NCI-H2107 treated with DMSO at 0.1 percent for 48 hours (cell line): ENCODE measurements around the gene UBE2D1.
A peak's percentile ranks its signal among the peaks of the same experiment; 100 is the strongest.

Experiments used
- DNase-seq: peaks from one replicate; lab custom pipeline; 2025; ENCODE audit not compliant: unreplicated experiment; lab: John Stamatoyannopoulos, UW

Gene UBE2D1

GRCh38 chr10:58334817-58335305, at the start of gene UBE2D1:
Gene UBE2D1, plus strand, starts transcription at chr10:58335006. Its CDS starts 196 bp downstream, at chr10:58335202.
- DNase-seq = peak; percentile 10

- DNase-seq = peak; percentile 4
Measured at GRCh38 chr10:58291538-58292174, 43.1 kb upstream of the UBE2D1 start.

- no peak for DNase-seq
Measured at GRCh38 chr10:58293989-58294388, 40.8 kb upstream of the UBE2D1 start.

- peak; percentile 14 for DNase-seq
Measured at GRCh38 chr10:58299580-58299979, 35.2 kb upstream of the UBE2D1 start.

- peak; percentile 9 for DNase-seq
Measured at GRCh38 chr10:58300676-58301075, 34.1 kb upstream of the UBE2D1 start.

GRCh38 chr10:58302254-58302653, 32.6 kb upstream of the UBE2D1 start:
- DNase-seq = no peak

GRCh38 chr10:58304099-58304633, 30.6 kb upstream of the UBE2D1 start:
- DNase-seq = no peak

GRCh38 chr10:58305821-58306220, 29.0 kb upstream of the UBE2D1 start:
- DNase-seq = no peak

- no peak for DNase-seq
Measured at GRCh38 chr10:58307676-58308075, 27.1 kb upstream of the UBE2D1 start.

GRCh38 chr10:58311026-58311425, 23.8 kb upstream of the UBE2D1 start:
- DNase-seq = no peak

GRCh38 chr10:58316874-58317273, 17.9 kb upstream of the UBE2D1 start:
- DNase-seq = no peak

- DNase-seq = no peak
Measured at GRCh38 chr10:58318346-58318745, 16.5 kb upstream of the UBE2D1 start.

GRCh38 chr10:58319599-58319998, 15.2 kb upstream of the UBE2D1 start:
- no peak for DNase-seq

GRCh38 chr10:58320351-58321049, 14.3 kb upstream of the UBE2D1 start:
- DNase-seq = no peak

GRCh38 chr10:58322072-58322834, 12.6 kb upstream of the UBE2D1 start:
- DNase-seq = no peak

- no peak for DNase-seq
Measured at GRCh38 chr10:58322835-58323209, 12.0 kb upstream of the UBE2D1 start.

GRCh38 chr10:58326967-58327381, 7.8 kb upstream of the UBE2D1 start:
- no peak for DNase-seq

GRCh38 chr10:58328233-58328632, 6.6 kb upstream of the UBE2D1 start:
- DNase-seq = no peak

GRCh38 chr10:58330431-58330830, 4.4 kb upstream of the UBE2D1 start:
- DNase-seq = no peak

GRCh38 chr10:58331646-58332045, 3.2 kb upstream of the UBE2D1 start:
- no peak for DNase-seq

GRCh38 chr10:58335306-58336005, 650 bp downstream of the UBE2D1 start:
- no peak for DNase-seq
